ENCODE data around the gene N4BP2L1. TPM values are rescaled to one million over a fixed set of nuclear protein-coding genes. Genes with fewer than 3 reads are reported as not detected.

N4BP2L1 gene
- polyA plus RNA-seq, 1 of the 3 experiments (the other 2 are of a cell fraction): 1.2 TPM

DNA sequence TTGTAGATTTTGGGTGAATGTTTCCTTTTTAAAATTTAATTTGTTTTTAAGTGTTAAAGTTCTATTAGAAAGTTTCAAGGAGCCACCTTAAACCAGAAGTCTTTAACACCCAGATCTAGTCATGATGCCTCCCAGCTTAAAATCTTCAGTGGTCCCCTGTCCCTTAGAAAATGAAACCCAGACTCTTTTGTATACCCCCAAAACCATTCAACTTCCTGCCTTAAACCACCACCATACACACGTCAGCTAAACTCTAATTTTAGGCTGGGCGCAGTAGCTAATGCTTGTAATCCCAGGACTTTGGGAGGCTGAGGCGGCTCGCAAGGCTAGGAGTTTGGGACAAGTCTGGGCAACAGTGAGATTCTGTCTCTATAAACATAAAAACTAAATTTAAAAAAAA is 37.9 kb downstream of the N4BP2L1 start:
- Histone ChIP-seq H3K79me2 (ENCODE audit: insufficient read depth) (no peaks in the 10 kb centered on the region), H3K9me2 (no peaks in the 10 kb centered on the region), H3K27ac (ENCODE audit: low read depth in 2 of 2, low read length in 1 of 2) (no peak overlapping the region), H3K27me3 (ENCODE audit: insufficient read depth) (no peaks in the 10 kb centered on the region), H3K4me2 (no peak overlapping the region), H3K4me3 (ENCODE audit: low read depth in 2 of 2, low read length in 1 of 2) (no peak overlapping the region), H3F3A (replicated peaks; ENCODE audit: insufficient read depth) (no peaks in the 10 kb centered on the region), H3K9me3 (no peaks in the 10 kb centered on the region), H3K36me3 (replicated peaks in 1 of 2; ENCODE audit: control insufficient read depth in 1 of 2, insufficient read depth in 2 of 2, low read length in 1 of 2) (peaks cover 7 to 11% of the 10 kb centered on the region in 2 experiments), H3K4me1 (ENCODE audit: control insufficient read depth in 1 of 2, insufficient read depth in 2 of 2, low read depth in 1 of 2, low read length in 1 of 2) (peaks cover 0 to 4% of the 10 kb centered on the region in 2 experiments; a peak in 1 of 4 replicates), H3K9ac (no peak overlapping the region), H4K20me1 (ENCODE audit: insufficient read depth) (no peaks in the 10 kb centered on the region), H2AFZ (ENCODE audit: low read depth) (no peak overlapping the region)
- TF ChIP-seq RXRA (IDR thresholded peaks at IDR 0.05; ENCODE audit: borderline replicate concordance, low read depth): no peak
- TF ChIP-seq NFIC (IDR thresholded peaks at IDR 0.05; ENCODE audit: borderline replicate concordance): no peak
- POLR2A ChIA-PET: no interaction called here
- CTCF ChIA-PET: interaction anchor here (0.9 kb wide), 1 partner anchor 10 kb away, joined by 3 read pairs; no protein-coding TSS in a partner anchor
- WGBS (ENCODE audit: low lambda C conversion rate): 99% methylated on average over 4 of the region's 4 CpGs
- DNase-seq: no peak

DNA sequence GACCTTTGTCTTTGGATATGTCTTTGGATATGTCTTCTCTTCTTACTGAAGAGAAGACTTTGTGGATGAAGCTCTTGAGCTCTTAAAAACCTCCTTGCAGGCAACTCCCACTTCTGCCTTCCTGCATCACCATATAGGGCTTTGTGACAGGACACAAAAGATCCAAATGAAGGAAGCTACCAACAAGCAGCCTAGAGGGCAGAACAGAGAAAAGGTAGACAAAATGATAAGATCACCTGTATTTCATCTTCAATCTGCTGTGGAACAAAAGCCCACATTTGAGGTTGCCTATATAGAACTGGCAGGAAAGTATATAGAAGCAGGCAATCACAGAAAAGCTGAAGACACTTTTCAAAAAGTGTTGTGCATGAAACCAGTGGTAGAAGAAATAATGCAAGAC is 42.5 kb downstream of the N4BP2L1 start:
- Histone ChIP-seq H3K4me1 (ENCODE audit: control insufficient read depth in 1 of 2, insufficient read depth in 2 of 2, low read depth in 1 of 2, low read length in 1 of 2) (no peaks in the 10 kb centered on the region), H3K9ac (no peak overlapping the region), H3K27ac (ENCODE audit: low read depth in 2 of 2, low read length in 1 of 2) (no peak overlapping the region), H3K9me2 (no peaks in the 10 kb centered on the region), H3K9me3 (no peaks in the 10 kb centered on the region), H3K27me3 (ENCODE audit: insufficient read depth) (no peaks in the 10 kb centered on the region), H2AFZ (ENCODE audit: low read depth) (no peak overlapping the region), H3K4me3 (ENCODE audit: low read depth in 2 of 2, low read length in 1 of 2) (no peak overlapping the region), H3K79me2 (ENCODE audit: insufficient read depth) (no peaks in the 10 kb centered on the region), H3K36me3 (replicated peaks in 1 of 2; ENCODE audit: control insufficient read depth in 1 of 2, insufficient read depth in 2 of 2, low read length in 1 of 2) (peaks cover 9 to 16% of the 10 kb centered on the region in 2 experiments), H4K20me1 (ENCODE audit: insufficient read depth) (no peaks in the 10 kb centered on the region), H3K4me2 (no peak overlapping the region), H3F3A (replicated peaks; ENCODE audit: insufficient read depth) (no peaks in the 10 kb centered on the region)
- CTCF ChIA-PET: no interaction called here
- TF ChIP-seq GATA2 (CRISPR knock-in tag; IDR thresholded peaks at IDR 0.05): no peak
- TF ChIP-seq EP300 (IDR thresholded peaks at IDR 0.05; ENCODE audit: borderline replicate concordance in 1 of 2, low read depth in 1 of 2, low read length in 1 of 2): no peak
- POLR2A ChIA-PET: no interaction called here
- no peak for DNase-seq

GRCh38 chr13:32384702-32385101 is 43.2 kb downstream of the N4BP2L1 start:
- Histone ChIP-seq H3K4me3 (ENCODE audit: low read depth in 2 of 2, low read length in 1 of 2) (no peak overlapping the region), H3K9me3 (no peaks in the 10 kb centered on the region), H3K79me2 (ENCODE audit: insufficient read depth) (no peaks in the 10 kb centered on the region), H3K36me3 (replicated peaks in 1 of 2; ENCODE audit: control insufficient read depth in 1 of 2, insufficient read depth in 2 of 2, low read length in 1 of 2) (peaks cover 10 to 20% of the 10 kb centered on the region in 2 experiments), H3K27me3 (ENCODE audit: insufficient read depth) (no peaks in the 10 kb centered on the region), H3K27ac (ENCODE audit: low read depth in 2 of 2, low read length in 1 of 2) (no peak overlapping the region), H3K4me2 (no peak overlapping the region), H3K9me2 (no peaks in the 10 kb centered on the region), H3F3A (replicated peaks; ENCODE audit: insufficient read depth) (no peaks in the 10 kb centered on the region), H3K4me1 (ENCODE audit: control insufficient read depth in 1 of 2, insufficient read depth in 2 of 2, low read depth in 1 of 2, low read length in 1 of 2) (no peaks in the 10 kb centered on the region), H2AFZ (ENCODE audit: low read depth) (no peak overlapping the region), H4K20me1 (ENCODE audit: insufficient read depth) (no peaks in the 10 kb centered on the region), H3K9ac (no peak overlapping the region)
- DNase-seq: no peak
- ChIA-PET CTCF (no interaction called here), POLR2A (no interaction called here)
- TF ChIP-seq MXI1 (IDR thresholded peaks at IDR 0.05; ENCODE audit: low read depth, low read length) (no peak), RXRA (IDR thresholded peaks at IDR 0.05; ENCODE audit: borderline replicate concordance, low read depth) (no peak), EZH2phosphoT487 (IDR thresholded peaks at IDR 0.05; ENCODE audit: borderline replicate concordance, low read depth) (no peak), POLR2AphosphoS5 (IDR thresholded peaks at IDR 0.05; ENCODE audit: low read depth, low read length) (no peak), ZBTB33 (IDR thresholded peaks at IDR 0.05; ENCODE audit: borderline replicate concordance, low read depth) (no peak)
- TF ChIP-seq, protein P1, sequence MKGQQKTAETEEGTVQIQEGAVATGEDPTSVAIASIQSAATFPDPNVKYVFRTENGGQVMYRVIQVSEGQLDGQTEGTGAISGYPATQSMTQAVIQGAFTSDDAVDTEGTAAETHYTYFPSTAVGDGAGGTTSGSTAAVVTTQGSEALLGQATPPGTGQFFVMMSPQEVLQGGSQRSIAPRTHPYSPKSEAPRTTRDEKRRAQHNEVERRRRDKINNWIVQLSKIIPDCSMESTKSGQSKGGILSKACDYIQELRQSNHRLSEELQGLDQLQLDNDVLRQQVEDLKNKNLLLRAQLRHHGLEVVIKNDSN (IDR thresholded peaks at IDR 0.05; ENCODE audit: borderline replicate concordance, low read depth): no peak
- 100% methylated on average over 2 of the region's 2 CpGs for WGBS (ENCODE audit: low lambda C conversion rate)

All from SK-N-SH (cell line).